ENCODE results near the gene IRF5. TPM values are rescaled to one million over a fixed set of nuclear protein-coding genes. Genes with fewer than 3 reads are reported as not detected.

The IRF5 gene
- polyA plus RNA-seq, 3 donors: 130 to 170 (median 155) TPM

DNA sequence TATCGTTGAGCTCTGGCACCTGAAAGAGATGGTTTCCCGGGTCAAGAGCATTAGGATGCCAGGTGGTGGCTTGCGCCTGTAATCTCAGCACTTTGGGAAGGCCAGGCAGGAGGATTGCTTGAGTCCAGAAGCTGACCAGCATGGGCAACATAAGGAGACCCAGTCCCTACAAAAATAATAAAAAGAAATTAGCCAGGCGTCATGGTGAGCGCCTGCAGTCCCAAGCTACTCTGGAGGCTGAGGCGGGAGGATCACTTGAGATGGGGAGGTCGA lies 21.1 kb upstream of the IRF5 start:
- Histone ChIP-seq H2AFZ (ENCODE audit: insufficient read depth, low read depth, low read length, poor library complexity, severe bottlenecking) (no peak overlapping the region), H4K20me1 (ENCODE audit: insufficient read depth, low read length) (no peaks in the 10 kb centered on the region), H3K4me3 (replicated peaks in 1 of 3; ENCODE audit: low read depth in 2 of 3, low read length in 3 of 3) (no peak overlapping the region), H3K9me3 (replicated peaks in 1 of 2; ENCODE audit: control insufficient read depth in 1 of 2, insufficient read depth in 1 of 2, low read length in 2 of 2) (no peaks in the 10 kb centered on the region), H3K79me2 (ENCODE audit: insufficient read depth, low read length) (no peaks in the 10 kb centered on the region), H3K9ac (ENCODE audit: insufficient read depth, low read length, poor library complexity, severe bottlenecking) (no peak overlapping the region), H3K4me1 (ENCODE audit: control insufficient read depth in 1 of 2, insufficient read depth in 2 of 2, low read length in 2 of 2) (peaks cover 13 to 20% of the 10 kb centered on the region in 2 donors), H3K27me3 (ENCODE audit: control insufficient read depth in 2 of 2, insufficient read depth in 2 of 2, low read length in 2 of 2) (peaks cover 9 to 39% of the 10 kb centered on the region in 2 donors), H3K36me3 (replicated peaks in 1 of 2; ENCODE audit: control insufficient read depth in 1 of 2, insufficient read depth in 2 of 2, low read length in 2 of 2) (no peaks in the 10 kb centered on the region), H3K4me2 (replicated peaks; ENCODE audit: extremely low read depth, low read length, poor library complexity, severe bottlenecking) (no peak overlapping the region), H3K27ac (ENCODE audit: low read depth in 1 of 2, low read length in 2 of 2) (no peak overlapping the region)
- H3K4me3 Mint-ChIP-seq: peak overlapping the region in 1 of 2 donors; percentile 67
- peaks cover 2 to 19% (median 9%) of the 10 kb centered on the region in 7 donors for H3K9me3 Mint-ChIP-seq
- no peak for DNase-seq
- 96% methylated on average over 4 of the region's 7 CpGs for WGBS (ENCODE audit: insufficient coverage)
- no peak for TF ChIP-seq CTCF (IDR thresholded peaks at IDR 0.05)
- H3K27me3 Mint-ChIP-seq (ENCODE audit: low read depth in 3 of 3): peaks cover 41 to 57% (median 46%) of the 10 kb centered on the region in 3 donors
- H3K4me1 Mint-ChIP-seq: peaks cover 24% of the 10 kb centered on the region
- intact Hi-C loops (cut with micrococcal nuclease): no loop called here
- peaks cover 4 to 9% of the 10 kb centered on the region in 2 donors for H3K36me3 Mint-ChIP-seq
- H3K27ac Mint-ChIP-seq: no peak overlapping the region

GRCh38 chr7:128917122-128917521 lies 20.6 kb upstream of the IRF5 start:
- H3K4me3 ChIP-seq (replicated peaks in 1 of 3; ENCODE audit: low read depth in 2 of 3, low read length in 3 of 3): no peak overlapping the region
- Mint-ChIP-seq H3K4me3 (no peak overlapping the region), H3K27ac (no peak overlapping the region), H3K4me1 (peaks cover 23% of the 10 kb centered on the region), H3K36me3 (peaks cover 4 to 9% of the 10 kb centered on the region in 2 donors), H3K27me3 (ENCODE audit: low read depth in 3 of 3) (peaks cover 40 to 53% (median 46%) of the 10 kb centered on the region in 3 donors), H3K9me3 (peaks cover 2 to 17% (median 9%) of the 10 kb centered on the region in 7 donors)
- H3K36me3 ChIP-seq (replicated peaks in 1 of 2; ENCODE audit: control insufficient read depth in 1 of 2, insufficient read depth in 2 of 2, low read length in 2 of 2): no peaks in the 10 kb centered on the region
- no peak overlapping the region for H3K27ac ChIP-seq (ENCODE audit: low read depth in 1 of 2, low read length in 2 of 2)
- no peaks in the 10 kb centered on the region for H3K9me3 ChIP-seq (replicated peaks in 1 of 2; ENCODE audit: control insufficient read depth in 1 of 2, insufficient read depth in 1 of 2, low read length in 2 of 2)
- no peaks in the 10 kb centered on the region for H4K20me1 ChIP-seq (ENCODE audit: insufficient read depth, low read length)
- WGBS (ENCODE audit: insufficient coverage): 100% methylated on average over 2 of the region's 2 CpGs
- no peak for TF ChIP-seq CTCF (IDR thresholded peaks at IDR 0.05)
- H3K27me3 ChIP-seq (ENCODE audit: control insufficient read depth in 2 of 2, insufficient read depth in 2 of 2, low read length in 2 of 2): peaks cover 9 to 36% of the 10 kb centered on the region in 2 donors
- no peak for DNase-seq
- H2AFZ ChIP-seq (ENCODE audit: insufficient read depth, low read depth, low read length, poor library complexity, severe bottlenecking): no peak overlapping the region
- H3K79me2 ChIP-seq (ENCODE audit: insufficient read depth, low read length): no peaks in the 10 kb centered on the region
- H3K9ac ChIP-seq (ENCODE audit: insufficient read depth, low read length, poor library complexity, severe bottlenecking): no peak overlapping the region
- intact Hi-C loops (cut with micrococcal nuclease): no loop called here
- H3K4me2 ChIP-seq (replicated peaks; ENCODE audit: extremely low read depth, low read length, poor library complexity, severe bottlenecking): no peak overlapping the region
- peaks cover 14 to 19% of the 10 kb centered on the region in 2 donors for H3K4me1 ChIP-seq (ENCODE audit: control insufficient read depth in 1 of 2, insufficient read depth in 2 of 2, low read length in 2 of 2)
